Kidney (tissue), 14 donors: Measurements from ENCODE around the gene RFX7. TPM values are rescaled to one million over a fixed set of nuclear protein-coding genes. Genes with fewer than 3 reads are reported as not detected.

Source experiments
- DNase-seq, 5 donors: peaks; one replicate each; pipeline ENCODE4 v3.0.0-alpha.2; 2013 to 2020
- FAIRE-seq: peaks from 2 replicates; lab custom pipeline; 2012; peaks lifted over from hg19 to GRCh38; lab: Jason Lieb, UNC
- H3K27ac ChIP-seq, 2 donors: one replicate each; pipeline ENCODE4 v1.7.0; 2013; ENCODE audit warnings: low read depth in 2 of 2, low read length in 2 of 2, inconsistent platforms in 1 of 2
- H3K27me3 ChIP-seq: one replicate; pipeline ENCODE4 v1.7.1; 2013; ENCODE audit warnings: low read length, inconsistent platforms; ENCODE audit not compliant: control insufficient read depth, insufficient read depth
- H3K36me3 ChIP-seq, 3 donors: one replicate each; pipeline versions ENCODE4 v1.7.0 to v1.7.1; 2013; ENCODE audit warnings: low read length in 3 of 3, control low read depth in 1 of 3, inconsistent platforms in 1 of 3; ENCODE audit not compliant: insufficient read depth in 3 of 3, control insufficient read depth in 2 of 3
- H3K4me1 ChIP-seq, 3 donors: one replicate each; pipeline versions ENCODE4 v1.7.0 to v1.7.1; 2013; ENCODE audit warnings: low read length in 3 of 3, inconsistent platforms in 1 of 3, low read depth in 1 of 3; ENCODE audit not compliant: control insufficient read depth in 2 of 3, insufficient read depth in 2 of 3
- H3K4me3 ChIP-seq, 3 donors: one replicate each; pipeline versions ENCODE4 v1.7.0 to v1.8.1; 2013; ENCODE audit warnings: low read length in 3 of 3, control low read depth in 1 of 3, inconsistent platforms in 1 of 3
- H3K9ac ChIP-seq, 3 donors: one replicate each; pipeline versions ENCODE4 v1.7.0 to v1.7.1; 2013; ENCODE audit warnings: low read length in 3 of 3, control low read depth in 1 of 3, inconsistent platforms in 1 of 3
- H3K9me3 ChIP-seq, 3 donors: one replicate each; pipeline versions ENCODE4 v1.7.0 to v1.7.1; 2013; ENCODE audit warnings: low read length in 3 of 3, control low read depth in 1 of 3, inconsistent platforms in 1 of 3; ENCODE audit not compliant: control insufficient read depth in 2 of 3, insufficient read depth in 1 of 3
- CTCF ChIP-seq: IDR thresholded peaks from 3 replicates; pipeline ENCODE4 v1.5.1; 2012; ENCODE audit warnings: mild to moderate bottlenecking, moderate library complexity, borderline replicate concordance; ENCODE audit not compliant: insufficient read depth; ENCODE audit errors: extremely low read depth
- intact Hi-C: fragments of 100-400 bp; cut with DNase I; formaldehyde crosslinking; loops from one replicate; pipeline ENCODE4 v1.11.1; 2022
- polyA plus RNA-seq: library from polyadenylated mRNA; stranded (reverse); fragments of 350-450 nt; fragmentation: Illumina TruSeq; extraction: RNeasy Lipid Tissue Mini Kit (QIAGEN cat#74804); gene quantifications from one replicate; pipeline ENCODE4 v1.2.3, GENCODE V29; 2014; ENCODE audit warnings: low read depth, low replicate concordance; ENCODE audit not compliant: insufficient read depth
- total RNA-seq: library from RNA; stranded (reverse); fragmentation: NEBNext Ultra II Directional; extraction: Animal tissue kit (Norgen Biotek cat#: 25700); gene quantifications from one replicate; pipeline ENCODE4 v1.2.1, GENCODE V29; 2021
- donor health status: control.
- donor health status: control.
- donor health status: control.
- donor health status: control.
- donor health status: control.
- donor health status: DM: yes; HTN: yes; CAD: no.
- donor health status: Normal renal cell carcinoma (clear cell type).

Gene RFX7
- total and polyA plus RNA-seq, 2 donors from 2014 or later, result 1.6 to 15.2 TPM

- H3K36me3 ChIP-seq, result no peaks in the 10 kb centered on the region
- DNase-seq, result no peak
These were observed 21.4 kb downstream of the RFX7 start for GRCh38 chr15:56222302-56222701.

GRCh38 chr15:56217341-56217740, 26.3 kb downstream of the RFX7 start:
- DNase-seq (no peak), FAIRE-seq (no peak)
- Histone ChIP-seq H3K9ac (no peak overlapping the region), H3K4me1 (no peaks in the 10 kb centered on the region), H3K9me3 (peaks cover 0 to 3% (median 0%) of the 10 kb centered on the region in 3 donors), H3K27ac (no peak overlapping the region), H3K36me3 (no peaks in the 10 kb centered on the region), H3K27me3 (no peaks in the 10 kb centered on the region), H3K4me3 (no peak overlapping the region)
- no peak for TF ChIP-seq CTCF
- intact Hi-C loops, result no loop called here

More at GRCh38 chr15:56222302-56222701, 21.4 kb downstream of the RFX7 start:
- Histone ChIP-seq H3K4me3 (no peak overlapping the region), H3K27me3 (no peaks in the 10 kb centered on the region), H3K4me1 (no peaks in the 10 kb centered on the region), H3K9me3 (peaks cover 0 to 3% (median 0%) of the 10 kb centered on the region in 3 donors), H3K9ac (no peak overlapping the region), H3K27ac (no peak overlapping the region)
- FAIRE-seq, result no peak
- no peak for TF ChIP-seq CTCF
- intact Hi-C loops, result no loop called here

- DNase-seq (no peak), FAIRE-seq (no peak)
- no peak overlapping the region for H3K4me3 ChIP-seq
- H3K36me3 ChIP-seq, result no peaks in the 10 kb centered on the region
- no peak overlapping the region for H3K9ac ChIP-seq
- H3K9me3 ChIP-seq, result peaks cover 0 to 12% (median under 1%) of the 10 kb centered on the region in 3 donors
- intact Hi-C loops, result no loop called here
- no peaks in the 10 kb centered on the region for H3K4me1 ChIP-seq
- H3K27me3 ChIP-seq, result no peaks in the 10 kb centered on the region
- no peak overlapping the region for H3K27ac ChIP-seq
- TF ChIP-seq CTCF, result no peak
These were observed 27.9 kb downstream of the RFX7 start for GRCh38 chr15:56215769-56216168.

- H3K27ac ChIP-seq, result no peak overlapping the region
- H3K4me1 ChIP-seq, result no peaks in the 10 kb centered on the region
- no peaks in the 10 kb centered on the region for H3K36me3 ChIP-seq
- peaks cover 0 to 12% (median 0%) of the 10 kb centered on the region in 3 donors for H3K9me3 ChIP-seq
- FAIRE-seq, result no peak
- no peak for DNase-seq
- no peak for TF ChIP-seq CTCF
- H3K4me3 ChIP-seq, result no peak overlapping the region
- H3K9ac ChIP-seq, result no peak overlapping the region
- intact Hi-C loops, result no loop called here
- no peaks in the 10 kb centered on the region for H3K27me3 ChIP-seq
These were observed 31.6 kb downstream of the RFX7 start for GRCh38 chr15:56211960-56212550.
